Uterus (tissue), 4 donors: ENCODE measurements around the gene KIF26A. TPM values are rescaled to one million over a fixed set of nuclear protein-coding genes. Genes with fewer than 3 reads are reported as not detected.

Experiments used
- DNase-seq, 2 donors: peaks; one replicate each; pipeline ENCODE4 v3.0.0-alpha.2; 2019 to 2020
- H3K27ac ChIP-seq, 2 donors: fragments of 200-600 bp; sonication (generic); 1 replicate in 1 of 2; 2 replicates in 1 of 2; pipeline ENCODE4 v1.5.1; 2016 to 2018
- H3K27me3 ChIP-seq, 2 donors: fragments of 200-600 bp; sonication (generic); one replicate each; pipeline ENCODE4 v1.5.1; 2018 to 2019; ENCODE audit warnings: control low read depth in 1 of 2
- H3K36me3 ChIP-seq, 2 donors: fragments of 200-600 bp; sonication (generic); one replicate each; pipeline ENCODE4 v1.5.1; 2019; ENCODE audit warnings: control low read depth in 1 of 2
- H3K4me1 ChIP-seq, 2 donors: fragments of 200-600 bp; sonication (generic); one replicate each; pipeline ENCODE4 v1.5.1; 2018 to 2019; ENCODE audit warnings: control low read depth in 1 of 2
- H3K4me3 ChIP-seq, 2 donors: fragments of 200-600 bp; sonication (generic); 1 replicate in 1 of 2; 2 replicates in 1 of 2; pipeline ENCODE4 v1.5.1; 2018 to 2019; ENCODE audit warnings: mild to moderate bottlenecking in 1 of 2
- H3K9me3 ChIP-seq, 2 donors: fragments of 200-600 bp; sonication (generic); one replicate each; pipeline ENCODE4 v1.5.1; 2019; ENCODE audit warnings: control low read depth in 1 of 2
- POLR2A ChIP-seq, 2 donors: fragments of 450-650 bp; IDR thresholded peaks; one replicate each; pipeline ENCODE4 v1.6.1; 2016; ENCODE audit warnings: antibody characterized with exemption in 2 of 2, mild to moderate bottlenecking in 1 of 2, moderate library complexity in 1 of 2
- intact Hi-C: fragments of 100-400 bp; cut with DNase I; formaldehyde crosslinking; loops from one replicate; pipeline ENCODE4 v1.15.1; 2023; ENCODE audit warnings: low total_unique reads
- total RNA-seq, 4 donors: library from RNA; depleted of rRNA in 3 of 4; stranded (reverse); fragments of >200 nt in 3 of 4; gene quantifications; one replicate each; pipeline versions ENCODE4 v1.1.0 to v1.2.4, GENCODE V29; 2014 to 2023
- TF ChIP-seq, protein P1 (sequence below), 4 experiments: fragments of 200-600 bp in 2 of 4; fragments of 450-650 bp in 2 of 4; sonication (generic) in 2 of 4; IDR thresholded peaks; one replicate each; pipeline ENCODE4 v1.5.1; 2016 to 2019; ENCODE audit warnings: antibody characterized with exemption in 4 of 4, mild to moderate bottlenecking in 2 of 4, moderate library complexity in 1 of 4
- donor health status: DM: yes; HTN: yes; CAD: no.

KIF26A gene
- total RNA-seq, 4 donors from 2014 or later = 4.1 to 10.5 (median 7.5) TPM

DNA sequence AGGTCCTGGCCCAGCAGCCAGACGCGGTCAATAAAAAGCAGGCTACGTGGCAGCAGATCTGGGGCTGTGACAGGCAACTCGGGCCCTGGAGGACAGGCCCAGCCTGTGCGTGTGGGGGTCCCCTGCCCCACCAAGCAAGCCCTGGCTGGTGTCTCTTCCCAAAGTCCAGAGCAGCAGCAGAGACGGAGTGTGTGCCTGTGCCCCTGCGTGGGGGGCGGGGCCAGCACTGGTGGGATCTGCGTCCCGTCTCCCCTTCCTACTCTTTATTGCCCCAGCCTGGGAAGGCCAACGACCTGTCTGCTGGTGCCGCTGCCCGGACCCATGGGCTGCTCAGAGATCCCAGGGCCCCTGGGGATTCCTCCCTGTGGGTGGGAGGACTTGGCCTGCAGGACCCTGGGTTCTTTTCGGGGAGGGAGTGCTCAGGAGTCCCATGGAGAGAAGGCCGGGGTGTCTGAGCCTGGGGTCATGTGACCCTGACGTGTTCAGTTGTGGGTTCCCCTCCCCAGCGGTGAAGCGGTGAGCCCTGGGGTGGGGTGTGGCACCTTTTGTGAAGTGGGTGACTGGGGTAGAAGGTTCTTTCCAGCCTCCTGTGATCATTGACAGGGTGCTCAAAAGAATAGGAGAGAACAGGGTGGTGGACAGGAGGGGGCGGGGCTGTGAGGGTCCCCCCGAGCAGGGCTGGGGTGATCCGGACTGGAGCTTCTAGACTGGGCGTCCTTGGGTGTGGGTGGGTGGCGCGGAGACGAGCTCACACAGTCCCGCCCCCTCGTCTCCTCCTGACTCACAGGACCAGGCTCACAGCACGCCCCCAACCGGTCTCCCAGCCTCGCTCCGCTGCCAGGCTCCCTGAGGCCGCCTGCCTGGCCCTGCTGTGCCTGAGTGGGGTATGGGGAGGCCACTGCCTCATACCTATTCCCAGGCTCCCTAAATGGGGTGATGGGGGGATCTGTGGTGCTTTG, 30.5 kb upstream of the KIF26A start:
- Histone ChIP-seq H3K36me3 (no peaks in the 10 kb centered on the region), H3K27ac (no peak overlapping the region), H3K4me3 (no peak overlapping the region), H3K4me1 (no peaks in the 10 kb centered on the region), H3K27me3 (no peaks in the 10 kb centered on the region), H3K9me3 (no peaks in the 10 kb centered on the region)
- intact Hi-C loops = no loop called here
- no peak for TF ChIP-seq POLR2A (IDR thresholded peaks at IDR 0.05)
- TF ChIP-seq, protein P1, sequence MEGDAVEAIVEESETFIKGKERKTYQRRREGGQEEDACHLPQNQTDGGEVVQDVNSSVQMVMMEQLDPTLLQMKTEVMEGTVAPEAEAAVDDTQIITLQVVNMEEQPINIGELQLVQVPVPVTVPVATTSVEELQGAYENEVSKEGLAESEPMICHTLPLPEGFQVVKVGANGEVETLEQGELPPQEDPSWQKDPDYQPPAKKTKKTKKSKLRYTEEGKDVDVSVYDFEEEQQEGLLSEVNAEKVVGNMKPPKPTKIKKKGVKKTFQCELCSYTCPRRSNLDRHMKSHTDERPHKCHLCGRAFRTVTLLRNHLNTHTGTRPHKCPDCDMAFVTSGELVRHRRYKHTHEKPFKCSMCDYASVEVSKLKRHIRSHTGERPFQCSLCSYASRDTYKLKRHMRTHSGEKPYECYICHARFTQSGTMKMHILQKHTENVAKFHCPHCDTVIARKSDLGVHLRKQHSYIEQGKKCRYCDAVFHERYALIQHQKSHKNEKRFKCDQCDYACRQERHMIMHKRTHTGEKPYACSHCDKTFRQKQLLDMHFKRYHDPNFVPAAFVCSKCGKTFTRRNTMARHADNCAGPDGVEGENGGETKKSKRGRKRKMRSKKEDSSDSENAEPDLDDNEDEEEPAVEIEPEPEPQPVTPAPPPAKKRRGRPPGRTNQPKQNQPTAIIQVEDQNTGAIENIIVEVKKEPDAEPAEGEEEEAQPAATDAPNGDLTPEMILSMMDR (IDR thresholded peaks at IDR 0.05) = no peak
- peak in 1 of 2 donors; percentile 11 for DNase-seq

DNA sequence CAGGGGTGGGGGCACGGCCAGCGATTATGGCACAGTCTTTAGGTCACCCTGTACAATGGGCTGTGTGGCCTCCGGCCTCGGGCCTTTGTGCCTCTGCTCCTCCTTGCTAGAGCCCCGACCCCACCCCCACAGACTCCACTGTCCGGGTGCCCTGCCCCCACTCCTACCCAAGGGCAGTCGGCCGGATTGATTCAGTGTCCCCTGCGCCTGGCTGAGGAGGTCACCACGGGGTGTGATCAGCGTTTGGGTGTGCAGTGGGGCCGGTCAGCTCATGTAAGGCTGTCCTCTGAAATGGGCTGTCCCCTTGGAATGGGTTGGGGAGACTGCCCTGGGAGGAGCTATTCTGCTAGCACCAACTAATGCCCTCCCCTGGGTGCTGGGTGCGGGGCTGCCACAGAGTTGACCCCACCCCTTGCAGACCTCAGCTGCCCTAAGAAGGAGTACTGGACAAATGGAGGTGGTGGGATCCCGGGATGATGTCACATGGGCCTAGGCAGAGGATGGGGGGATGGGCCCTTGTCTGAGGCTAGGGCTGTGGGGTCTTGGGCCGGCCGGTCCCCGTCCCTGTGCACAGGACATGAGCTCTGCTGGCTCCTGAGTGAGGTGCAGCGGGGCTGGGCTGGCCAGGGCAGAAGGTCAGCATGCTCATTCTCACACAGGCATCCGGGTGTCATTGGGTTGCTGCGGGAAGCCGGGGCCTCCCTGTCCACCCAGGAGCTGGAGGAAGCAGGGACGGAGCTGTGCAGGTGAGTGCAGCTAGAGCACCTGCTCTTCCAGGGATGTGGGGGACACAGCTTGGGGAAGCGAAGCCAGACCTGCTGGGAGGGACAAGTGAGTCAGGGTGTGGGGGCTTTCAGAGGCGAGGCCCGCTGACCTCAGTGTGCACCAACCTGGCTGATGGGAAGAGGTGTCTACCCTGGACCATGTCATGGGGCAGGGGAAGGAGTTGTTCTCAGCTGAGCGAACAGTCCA, 29.5 kb upstream of the KIF26A start:
- intact Hi-C loops = no loop called here
- Histone ChIP-seq H3K9me3 (no peaks in the 10 kb centered on the region), H3K4me1 (no peaks in the 10 kb centered on the region), H3K4me3 (no peak overlapping the region), H3K27ac (no peak overlapping the region), H3K36me3 (no peaks in the 10 kb centered on the region), H3K27me3 (no peaks in the 10 kb centered on the region)
- peak in 1 of 2 donors; percentile 11 for DNase-seq
- TF ChIP-seq, protein P1 (IDR thresholded peaks at IDR 0.05) = no peak
- TF ChIP-seq POLR2A (IDR thresholded peaks at IDR 0.05) = no peak

DNA sequence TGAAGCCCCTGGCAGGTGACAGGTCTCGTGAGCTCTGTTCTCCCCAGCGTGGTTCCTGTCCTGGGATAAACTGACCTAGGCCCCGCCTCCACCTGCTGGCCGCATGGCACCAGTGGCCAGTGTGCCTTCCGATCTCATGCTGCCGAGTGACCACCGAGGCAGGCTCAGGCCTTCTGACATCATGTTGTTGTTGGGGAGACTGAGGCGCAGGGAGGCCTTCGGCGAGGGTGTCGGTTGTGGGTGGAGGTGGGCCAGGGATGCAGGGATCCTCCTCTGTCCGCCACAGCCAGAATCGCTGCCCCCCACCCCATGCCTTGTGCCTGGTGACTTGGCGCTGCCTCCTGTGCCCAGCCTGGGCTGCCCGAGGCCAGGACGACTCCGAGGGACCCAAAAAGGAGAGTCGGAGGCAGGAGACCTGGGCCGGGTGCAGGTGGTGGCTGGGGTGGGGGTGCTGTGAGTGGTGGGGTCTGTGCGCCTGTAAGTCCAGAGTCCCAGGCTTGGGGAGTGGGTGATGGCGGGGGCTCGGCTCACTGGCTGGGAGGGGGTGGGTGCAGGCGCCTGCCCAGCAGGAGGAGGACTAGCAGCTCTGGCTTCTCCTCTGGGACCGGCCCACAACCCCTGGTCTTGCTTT, 28.5 kb upstream of the KIF26A start:
- Histone ChIP-seq H3K27me3 (no peaks in the 10 kb centered on the region), H3K9me3 (no peaks in the 10 kb centered on the region), H3K36me3 (no peaks in the 10 kb centered on the region), H3K27ac (no peak overlapping the region), H3K4me1 (no peaks in the 10 kb centered on the region), H3K4me3 (no peak overlapping the region)
- DNase-seq = peak in 1 of 2 donors; percentile 10
- intact Hi-C loops = no loop called here
- TF ChIP-seq POLR2A (IDR thresholded peaks at IDR 0.05) = no peak
- TF ChIP-seq, protein P1 (IDR thresholded peaks at IDR 0.05) = no peak

DNA sequence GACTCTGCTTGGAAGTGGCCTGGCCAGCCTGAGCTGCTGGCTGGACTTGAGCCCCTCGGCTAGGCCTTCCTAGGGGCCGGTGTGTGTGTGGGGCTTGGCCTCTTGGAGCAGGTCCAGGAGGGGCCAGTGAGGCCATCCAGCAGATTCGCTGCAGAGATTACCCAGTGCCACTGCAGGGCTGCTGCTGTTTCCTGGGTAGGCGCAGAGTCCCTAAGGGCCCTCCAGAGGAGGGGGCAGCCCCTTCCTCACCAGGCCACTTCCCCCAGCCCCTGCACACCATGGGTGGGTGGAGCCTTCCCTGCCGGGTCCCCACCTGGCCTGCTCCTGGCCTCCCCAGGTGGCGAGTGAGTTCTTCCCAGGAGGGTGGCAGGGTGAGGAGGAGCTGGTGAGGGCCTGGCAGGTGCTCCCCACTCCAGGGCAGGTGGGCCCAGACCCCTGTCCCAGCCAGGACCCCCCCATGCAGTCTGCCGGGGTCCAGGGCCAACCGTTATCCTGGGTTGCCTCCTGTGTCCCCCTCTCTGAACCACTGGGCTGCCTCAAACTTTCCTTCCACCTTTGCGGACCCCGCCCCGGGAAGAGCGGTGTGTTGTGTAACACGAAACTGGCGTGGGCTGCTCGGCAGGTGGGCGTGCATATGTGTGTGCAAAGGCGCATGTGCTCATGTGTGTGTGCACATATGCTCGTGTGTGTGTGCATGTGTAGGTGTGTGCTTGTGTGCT, 27.7 kb upstream of the KIF26A start:
- Histone ChIP-seq H3K9me3 (no peaks in the 10 kb centered on the region), H3K27me3 (no peaks in the 10 kb centered on the region), H3K4me3 (no peak overlapping the region), H3K36me3 (no peaks in the 10 kb centered on the region), H3K27ac (no peak overlapping the region), H3K4me1 (no peaks in the 10 kb centered on the region)
- intact Hi-C loops = no loop called here
- DNase-seq = no peak
- TF ChIP-seq POLR2A (IDR thresholded peaks at IDR 0.05) = no peak
- TF ChIP-seq, protein P1 (IDR thresholded peaks at IDR 0.05) = no peak
